GM19438 (cell line): Measurements from ENCODE around the gene SPATA25.
A peak's percentile ranks its signal among the peaks of the same experiment; 100 is the strongest.
"Not testable (repeated sequence)": the region's sequence is repeated elsewhere in the genome, so short reads cannot be mapped to it uniquely, and the experiment has no call there.

ENCODE experiments used
- ATAC-seq: cut with Tn5 transposase; IDR thresholded peaks from one replicate; pipeline ENCODE4 v1.9.1; 2021; ENCODE audit warnings: low read depth; ENCODE audit not compliant: unreplicated experiment

The SPATA25 gene

GRCh38 chr20:45896641-45897161 is 9.3 kb upstream of the SPATA25 start:
- no peak for ATAC-seq

GRCh38 chr20:45894797-45895196 is 7.4 kb upstream of the SPATA25 start:
- no peak for ATAC-seq

- no peak for ATAC-seq
These were observed 6.4 kb upstream of the SPATA25 start for GRCh38 chr20:45893831-45894230.

GRCh38 chr20:45892828-45893500 is 5.5 kb upstream of the SPATA25 start:
- ATAC-seq: no peak

- ATAC-seq: no peak
These were observed 4.8 kb upstream of the SPATA25 start for GRCh38 chr20:45892049-45892825.

DNA sequence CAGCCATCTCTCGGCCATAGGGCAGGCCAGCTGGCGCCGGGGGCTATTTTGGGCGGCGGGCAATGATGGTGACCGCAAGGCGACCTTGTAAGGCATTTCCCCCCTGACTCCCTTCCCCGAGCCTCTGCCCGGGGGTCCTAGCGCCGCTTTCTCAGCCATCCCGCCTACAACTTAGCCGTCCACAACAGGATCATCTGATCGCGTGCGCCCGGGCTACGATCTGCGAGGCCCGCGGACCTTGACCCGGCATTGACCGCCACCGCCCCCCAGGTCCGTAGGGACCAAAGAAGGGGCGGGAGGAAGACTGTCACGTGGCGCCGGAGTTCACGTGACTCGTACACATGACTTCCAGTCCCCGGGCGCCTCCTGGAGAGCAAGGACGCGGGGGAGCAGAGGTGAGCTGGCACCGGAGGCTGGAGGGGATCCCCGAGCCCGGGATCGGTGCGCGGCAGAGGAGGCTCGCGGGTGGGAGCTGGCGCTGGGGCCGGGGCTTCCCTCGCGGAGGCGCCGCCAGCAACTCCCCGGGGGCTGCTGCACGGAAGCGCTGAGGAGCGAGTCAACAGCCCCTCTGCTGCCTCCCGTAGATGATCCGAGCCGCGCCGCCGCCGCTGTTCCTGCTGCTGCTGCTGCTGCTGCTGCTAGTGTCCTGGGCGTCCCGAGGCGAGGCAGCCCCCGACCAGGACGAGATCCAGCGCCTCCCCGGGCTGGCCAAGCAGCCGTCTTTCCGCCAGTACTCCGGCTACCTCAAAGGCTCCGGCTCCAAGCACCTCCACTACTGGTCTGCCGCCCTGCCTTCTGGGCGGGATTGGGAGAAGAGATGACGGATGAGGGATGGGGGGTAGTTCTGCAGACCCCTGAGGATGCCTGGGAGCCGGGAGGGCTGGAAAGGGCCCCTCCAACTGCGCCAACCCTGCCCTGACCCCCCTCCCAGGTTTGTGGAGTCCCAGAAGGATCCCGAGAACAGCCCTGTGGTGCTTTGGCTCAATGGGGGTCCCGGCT is 3.9 kb upstream of the SPATA25 start, which contains the start of the genes CTSA and NEURL2:
Gene CTSA, plus strand, starts transcription at position 351 of the 999 bp plus-strand sequence. Its CDS starts 234 bp downstream, at position 585.
Gene NEURL2, minus strand, starts transcription at position 224 of the 999 bp plus-strand sequence. Its CDS starts 217 bp downstream, at position 7.
- ATAC-seq: peak; percentile 58

DNA sequence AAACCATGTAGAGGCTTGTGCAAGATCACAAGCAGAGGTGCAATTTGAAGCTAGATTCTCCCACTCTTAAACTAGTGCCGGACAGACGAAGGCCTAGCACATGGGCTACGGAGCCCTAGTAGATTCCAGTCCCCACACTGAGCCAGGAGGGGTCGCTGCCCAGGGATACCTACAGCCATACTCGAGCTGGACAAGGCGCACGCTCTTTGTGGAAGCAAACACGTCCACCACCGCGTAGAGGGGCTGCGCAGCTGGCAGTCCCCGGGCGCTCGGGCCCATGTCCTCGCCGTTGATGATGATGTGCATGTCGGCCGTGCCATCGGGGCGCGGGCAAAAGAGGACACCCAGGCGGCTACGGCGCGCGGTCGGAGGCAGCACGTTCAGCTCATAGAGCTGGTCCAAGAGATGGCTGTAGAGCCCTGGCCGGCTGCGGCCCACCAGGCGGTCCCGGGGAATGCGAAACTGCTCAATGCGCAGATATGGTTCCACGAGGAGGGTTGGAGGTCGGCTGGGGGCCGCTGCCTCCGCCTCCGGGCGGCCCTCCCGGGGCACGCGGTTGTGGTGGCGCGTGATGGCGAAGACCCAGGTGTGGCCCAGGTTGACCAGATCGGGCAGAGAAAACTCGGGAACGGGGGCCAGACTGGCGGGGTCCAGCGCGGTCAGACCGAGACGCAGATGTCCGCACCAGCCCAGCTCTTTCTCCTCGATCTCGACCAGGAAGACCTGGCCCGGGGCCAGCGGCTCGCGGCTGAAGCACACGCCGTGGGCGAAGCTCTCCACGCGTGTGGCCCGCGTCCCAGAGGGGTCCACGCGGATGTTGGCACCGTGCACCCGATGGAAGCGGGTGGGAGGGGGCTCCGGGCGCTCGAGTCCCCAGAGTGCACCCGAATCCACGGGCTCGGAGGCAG is 2.9 kb upstream of the SPATA25 start:
- ATAC-seq: peak; percentile 26

GRCh38 chr20:45888681-45889080 is 1.3 kb upstream of the SPATA25 start:
- no peak for ATAC-seq

DNA sequence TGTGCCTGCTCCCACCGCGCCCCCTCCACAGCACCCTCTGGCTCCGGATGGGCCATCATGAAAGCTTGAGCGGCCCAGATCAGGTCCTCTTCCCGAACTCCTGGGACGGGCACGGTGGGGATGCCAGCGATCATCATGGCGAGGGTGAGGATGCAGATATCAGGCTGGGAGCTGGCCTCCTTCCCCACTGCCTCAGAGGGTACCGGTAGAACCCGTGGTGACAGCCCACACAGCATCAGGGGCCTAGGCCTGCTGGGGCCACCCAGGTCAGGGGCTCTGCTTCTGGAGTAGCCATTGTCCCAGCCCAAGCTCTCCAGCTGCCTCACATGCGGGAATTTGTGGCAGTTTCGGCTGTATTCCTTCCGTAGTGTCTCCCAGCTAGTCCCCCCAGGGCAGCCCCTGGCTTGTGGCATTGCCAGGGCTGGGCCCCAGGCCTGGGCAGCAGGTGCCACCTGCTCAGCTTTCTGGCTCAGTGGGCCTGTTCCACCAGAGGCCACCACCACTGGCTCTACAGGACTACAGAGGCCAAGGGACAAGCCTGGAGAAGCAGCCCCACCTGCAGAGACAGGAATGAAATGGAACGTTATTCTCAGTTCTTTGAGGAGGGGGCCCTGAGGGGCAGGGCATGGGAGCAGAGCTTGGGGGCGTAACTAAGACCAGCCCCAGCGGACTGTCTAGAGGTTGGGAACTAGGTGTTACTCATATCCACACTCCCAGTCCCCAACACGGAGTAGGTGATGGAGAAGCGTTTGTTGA is 654 bp downstream of the SPATA25 start:
- ATAC-seq: no peak

DNA sequence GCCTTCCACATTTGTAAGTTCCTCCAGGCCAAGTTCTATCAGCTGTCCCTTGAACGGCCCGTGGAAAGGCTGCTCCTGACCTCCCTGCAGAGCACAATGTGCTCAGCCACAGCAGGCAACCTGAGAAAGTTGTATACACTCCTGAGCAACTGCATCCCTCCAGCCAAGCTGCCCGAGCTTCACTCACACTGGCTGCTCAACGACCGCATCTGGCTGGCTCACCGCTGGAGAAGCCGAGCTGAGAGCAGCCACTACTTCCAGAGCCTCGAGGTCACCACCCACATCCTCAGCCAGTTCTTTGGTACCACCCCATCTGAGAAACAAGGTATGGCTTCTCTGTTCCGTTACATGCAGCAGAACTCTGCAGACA is 4.3 kb downstream of the SPATA25 start:
- no peak for ATAC-seq

GRCh38 chr20:45882469-45883099 is 4.8 kb downstream of the SPATA25 start:
- ATAC-seq: no peak

GRCh38 chr20:45880988-45881788 is 6.2 kb downstream of the SPATA25 start, which contains the start of gene ZSWIM1:
TSS of gene ZSWIM1 (plus strand) at chr20:45881227. CDS start at chr20:45882593, 1,366 bp downstream.
- peak; percentile 96 for ATAC-seq

- ATAC-seq: no peak
These were observed 9.2 kb downstream of the SPATA25 start for GRCh38 chr20:45878076-45878761.

GRCh38 chr20:45874576-45874975 is 12.8 kb downstream of the SPATA25 start:
- no peak for ATAC-seq

- not testable (repeated sequence) for ATAC-seq
These were observed 13.3 kb downstream of the SPATA25 start for GRCh38 chr20:45874104-45874481.

- no peak for ATAC-seq
These were observed 13.9 kb downstream of the SPATA25 start for GRCh38 chr20:45873409-45874103.
